Parathyroid adenoma (tissue), 2 donors: ENCODE results near the gene SPAG17.

Experiments
- H2AFZ ChIP-seq: fragments of 300-600 bp; sonication (generic); one replicate; pipeline ENCODE4 v1.7.0; 2017; ENCODE audit warnings: antibody characterized with exemption, mild to moderate bottlenecking
- H3K27ac ChIP-seq: fragments of 300-600 bp; sonication (generic); one replicate; pipeline ENCODE4 v1.7.0; 2017
- H3K27me3 ChIP-seq: fragments of 300-600 bp; sonication (generic); one replicate; pipeline ENCODE4 v1.7.0; 2017; ENCODE audit warnings: low read length; ENCODE audit not compliant: control insufficient read depth, insufficient read depth
- H3K36me3 ChIP-seq: fragments of 300-600 bp; sonication (generic); one replicate; pipeline ENCODE4 v1.7.0; 2017; ENCODE audit warnings: low read length; ENCODE audit not compliant: control insufficient read depth, insufficient read depth
- H3K4me1 ChIP-seq: fragments of 300-600 bp; sonication (generic); one replicate; pipeline ENCODE4 v1.7.0; 2017; ENCODE audit warnings: control low read depth
- H3K4me2 ChIP-seq: fragments of 300-600 bp; sonication (generic); one replicate; pipeline ENCODE4 v1.7.0; 2017; ENCODE audit warnings: low read length
- H3K4me3 ChIP-seq: fragments of 300-600 bp; sonication (generic); one replicate; pipeline ENCODE4 v1.7.0; 2017; ENCODE audit warnings: low read depth, low read length
- H3K79me2 ChIP-seq: fragments of 300-600 bp; sonication (generic); one replicate; pipeline ENCODE4 v1.7.0; 2017; ENCODE audit warnings: control low read depth
- H3K9ac ChIP-seq: fragments of 300-600 bp; sonication (generic); one replicate; pipeline ENCODE4 v1.7.0; 2017; ENCODE audit warnings: mild to moderate bottlenecking
- H3K9me3 ChIP-seq: fragments of 300-600 bp; sonication (generic); one replicate; pipeline ENCODE4 v1.7.0; 2017; ENCODE audit warnings: low read length; ENCODE audit not compliant: control insufficient read depth
- TF ChIP-seq, protein P1 (sequence below): fragments of 300-600 bp; sonication (generic); IDR thresholded peaks from one replicate; pipeline ENCODE4 v1.7.0; 2017; ENCODE audit warnings: antibody characterized with exemption, mild to moderate bottlenecking
- donor health status: primary hyperparathyroidism.

SPAG17 gene

DNA sequence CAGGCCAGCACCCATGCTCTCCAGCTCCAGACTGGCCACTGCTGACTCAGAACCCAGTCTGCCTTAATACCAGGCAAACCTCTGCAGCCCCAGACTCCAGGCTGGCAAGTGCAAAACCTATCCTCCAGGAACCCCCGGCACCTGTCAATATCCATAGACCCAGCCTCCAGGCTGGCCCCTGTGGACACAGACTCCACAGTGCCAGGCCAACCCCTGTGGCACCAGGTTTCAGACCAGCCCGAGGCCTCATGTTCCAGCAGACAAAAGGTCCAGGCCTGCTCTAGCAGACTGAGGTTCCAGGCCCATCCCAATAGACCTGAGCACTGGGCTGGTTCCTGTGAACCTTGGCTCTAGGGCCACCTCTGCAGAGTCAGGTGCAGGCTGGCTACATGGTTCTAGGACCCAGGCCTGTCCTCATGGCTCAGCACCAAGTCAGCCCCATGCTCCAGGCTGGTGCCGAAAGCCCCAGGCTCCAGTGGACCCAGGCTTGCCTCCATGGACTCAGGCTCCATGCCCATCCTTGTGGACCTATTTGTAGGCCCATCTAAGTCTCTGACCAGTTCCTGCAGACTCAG, 137.3 kb downstream of the SPAG17 start:
- H3K9ac ChIP-seq = no peak overlapping the region
- H3K9me3 ChIP-seq = no peaks in the 10 kb centered on the region
- no peaks in the 10 kb centered on the region for H3K27me3 ChIP-seq
- no peaks in the 10 kb centered on the region for H3K4me1 ChIP-seq
- TF ChIP-seq, protein P1, sequence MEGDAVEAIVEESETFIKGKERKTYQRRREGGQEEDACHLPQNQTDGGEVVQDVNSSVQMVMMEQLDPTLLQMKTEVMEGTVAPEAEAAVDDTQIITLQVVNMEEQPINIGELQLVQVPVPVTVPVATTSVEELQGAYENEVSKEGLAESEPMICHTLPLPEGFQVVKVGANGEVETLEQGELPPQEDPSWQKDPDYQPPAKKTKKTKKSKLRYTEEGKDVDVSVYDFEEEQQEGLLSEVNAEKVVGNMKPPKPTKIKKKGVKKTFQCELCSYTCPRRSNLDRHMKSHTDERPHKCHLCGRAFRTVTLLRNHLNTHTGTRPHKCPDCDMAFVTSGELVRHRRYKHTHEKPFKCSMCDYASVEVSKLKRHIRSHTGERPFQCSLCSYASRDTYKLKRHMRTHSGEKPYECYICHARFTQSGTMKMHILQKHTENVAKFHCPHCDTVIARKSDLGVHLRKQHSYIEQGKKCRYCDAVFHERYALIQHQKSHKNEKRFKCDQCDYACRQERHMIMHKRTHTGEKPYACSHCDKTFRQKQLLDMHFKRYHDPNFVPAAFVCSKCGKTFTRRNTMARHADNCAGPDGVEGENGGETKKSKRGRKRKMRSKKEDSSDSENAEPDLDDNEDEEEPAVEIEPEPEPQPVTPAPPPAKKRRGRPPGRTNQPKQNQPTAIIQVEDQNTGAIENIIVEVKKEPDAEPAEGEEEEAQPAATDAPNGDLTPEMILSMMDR = no peak
- no peak overlapping the region for H2AFZ ChIP-seq
- no peaks in the 10 kb centered on the region for H3K79me2 ChIP-seq
- no peak overlapping the region for H3K4me2 ChIP-seq
- H3K27ac ChIP-seq = no peak overlapping the region
- no peak overlapping the region for H3K4me3 ChIP-seq
- H3K36me3 ChIP-seq = no peaks in the 10 kb centered on the region

DNA sequence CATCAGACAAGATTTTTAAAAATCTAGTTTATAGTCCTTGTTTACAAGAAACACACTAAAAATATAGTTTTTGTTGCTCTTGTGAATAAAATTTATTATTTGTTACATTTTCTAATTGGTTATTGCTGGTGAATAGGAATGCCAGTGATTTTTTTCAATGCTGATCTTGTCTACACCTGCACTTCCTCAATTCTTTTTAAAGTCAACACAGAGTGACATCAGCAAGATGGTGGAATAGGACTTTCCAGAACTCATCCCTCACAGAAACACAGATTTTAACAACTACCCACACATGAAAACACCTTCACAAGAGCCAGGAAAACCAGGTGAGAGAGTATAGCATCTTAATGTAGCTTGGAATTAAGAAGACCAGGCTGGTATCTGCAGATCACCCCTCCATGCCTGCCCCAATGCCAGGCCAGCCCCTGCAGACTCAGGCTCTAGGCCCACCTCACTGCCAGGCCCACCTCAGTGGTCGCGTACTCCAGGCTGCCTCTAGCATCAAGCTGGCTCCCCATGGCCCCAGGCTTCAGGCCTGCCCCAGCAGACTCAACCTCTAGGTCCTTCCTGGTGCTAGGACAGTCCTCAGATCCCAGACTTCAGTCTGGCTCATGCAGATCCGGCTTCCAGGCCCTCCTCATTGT, 137.9 kb downstream of the SPAG17 start:
- TF ChIP-seq, protein P1 = no peak
- Histone ChIP-seq H3K9ac (no peak overlapping the region), H3K27ac (no peak overlapping the region)

DNA sequence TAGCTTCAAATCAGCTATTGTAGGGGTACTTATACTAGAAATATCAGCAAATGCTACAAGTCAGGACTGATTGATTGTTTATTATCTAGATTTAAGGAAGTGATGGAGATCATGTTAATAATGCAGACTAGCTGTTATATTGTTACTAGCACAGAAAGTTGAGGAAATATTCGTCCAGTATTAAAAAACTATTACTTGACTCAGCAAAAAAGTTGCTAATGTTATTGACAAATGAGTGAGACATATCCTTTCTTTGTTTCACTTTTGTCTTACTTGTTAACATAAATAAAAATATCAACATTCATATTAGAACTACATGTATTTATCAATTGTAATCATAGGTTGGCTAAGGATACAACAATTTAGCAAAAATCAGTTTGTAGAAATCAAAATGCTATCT, 141.4 kb downstream of the SPAG17 start:
- Histone ChIP-seq H3K36me3 (no peaks in the 10 kb centered on the region), H3K9me3 (no peaks in the 10 kb centered on the region), H3K4me3 (no peak overlapping the region), H3K27ac (no peak overlapping the region), H3K79me2 (no peaks in the 10 kb centered on the region), H3K4me1 (no peaks in the 10 kb centered on the region), H3K27me3 (no peaks in the 10 kb centered on the region), H3K4me2 (no peak overlapping the region), H2AFZ (no peak overlapping the region), H3K9ac (no peak overlapping the region)
- TF ChIP-seq, protein P1 = no peak

More for the DNA sequence above, 137.9 kb downstream of the SPAG17 start:
- no peaks in the 10 kb centered on the region for H3K27me3 ChIP-seq
- H3K4me2 ChIP-seq = no peak overlapping the region
- H3K4me1 ChIP-seq = no peaks in the 10 kb centered on the region
- H3K36me3 ChIP-seq = no peaks in the 10 kb centered on the region
- no peak overlapping the region for H3K4me3 ChIP-seq
- H3K9me3 ChIP-seq = no peaks in the 10 kb centered on the region
- no peak overlapping the region for H2AFZ ChIP-seq
- H3K79me2 ChIP-seq = no peaks in the 10 kb centered on the region

DNA sequence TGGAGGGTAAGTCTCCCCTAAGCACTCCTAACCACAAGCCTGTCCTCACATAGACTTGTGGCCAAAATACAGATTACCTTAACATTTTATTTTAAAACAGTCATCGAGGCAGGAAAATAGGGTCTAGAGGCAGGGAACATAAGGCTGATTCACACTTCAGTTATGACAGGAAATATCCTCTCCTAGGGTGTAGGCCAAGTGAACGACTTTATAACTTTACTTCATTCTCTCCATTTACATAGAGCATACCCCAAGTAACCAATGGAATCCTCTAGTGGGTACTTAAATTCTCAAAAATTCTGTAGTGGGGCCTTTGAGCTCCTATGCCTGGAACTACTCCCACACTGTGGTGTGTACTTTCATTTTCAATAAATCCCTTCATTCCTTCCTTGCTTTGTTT, 142.5 kb downstream of the SPAG17 start:
- Histone ChIP-seq H3K9ac (no peak overlapping the region), H3K27me3 (no peaks in the 10 kb centered on the region), H3K4me1 (no peaks in the 10 kb centered on the region), H3K9me3 (no peaks in the 10 kb centered on the region), H3K4me3 (no peak overlapping the region), H3K4me2 (no peak overlapping the region), H3K36me3 (no peaks in the 10 kb centered on the region), H3K79me2 (no peaks in the 10 kb centered on the region), H3K27ac (no peak overlapping the region), H2AFZ (no peak overlapping the region)
- TF ChIP-seq, protein P1 = no peak

DNA sequence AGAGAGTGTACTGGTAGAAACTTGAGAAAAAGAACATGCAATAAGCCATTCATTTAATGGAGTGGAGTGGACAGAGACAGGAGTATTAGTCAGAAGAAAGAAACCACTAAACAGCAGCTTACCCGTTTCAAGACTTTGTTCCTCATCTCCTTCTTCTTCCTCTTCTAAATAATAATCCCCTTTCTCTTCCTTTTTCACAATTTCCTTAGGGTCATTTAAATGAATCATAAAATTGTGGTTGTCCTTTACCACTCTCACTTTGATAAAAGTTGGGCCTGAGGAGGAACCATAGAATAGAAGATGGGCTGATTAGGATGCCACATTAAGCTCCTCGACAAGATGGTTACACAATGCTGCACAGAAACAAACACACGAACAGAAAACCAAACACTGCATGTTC, 145.9 kb downstream of the SPAG17 start:
- Histone ChIP-seq H3K4me3 (no peak overlapping the region), H3K9me3 (no peaks in the 10 kb centered on the region), H3K27me3 (no peaks in the 10 kb centered on the region), H3K4me2 (no peak overlapping the region), H3K4me1 (no peaks in the 10 kb centered on the region), H2AFZ (no peak overlapping the region), H3K79me2 (no peaks in the 10 kb centered on the region), H3K9ac (no peak overlapping the region), H3K36me3 (no peaks in the 10 kb centered on the region), H3K27ac (no peak overlapping the region)
- TF ChIP-seq, protein P1 = no peak
